Measurements from ENCODE around the gene SCAP.
"Not testable (repeated sequence)": the region's sequence is repeated elsewhere in the genome, so short reads cannot be mapped to it uniquely, and the experiment has no call there.

Gene SCAP

GRCh38 chr3:47370887-47371697, 104.6 kb downstream of the SCAP start:
- no peak for DNase-seq (ENCODE audit: extremely low read depth in 1 of 2, low read depth in 1 of 2)

DNA sequence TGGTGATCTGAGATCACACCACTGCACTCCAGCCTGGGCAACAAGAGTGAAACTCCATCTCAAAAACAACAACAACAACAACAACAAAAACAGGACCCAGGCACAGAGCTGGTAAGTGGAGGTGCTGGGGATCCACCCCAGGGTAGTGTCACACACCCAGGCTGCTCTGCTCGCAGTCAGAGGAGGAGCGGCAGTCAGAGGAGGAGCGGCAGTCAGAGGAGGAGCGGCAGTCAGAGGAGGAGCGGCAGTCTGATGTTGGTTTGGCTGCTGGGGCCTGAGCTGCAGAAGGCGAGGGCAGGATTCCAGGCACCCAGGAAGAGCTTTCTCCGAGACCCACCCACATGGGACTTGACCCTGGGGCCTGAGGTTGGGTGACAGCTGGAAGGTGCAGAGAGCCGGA, 105.7 kb downstream of the SCAP start:
- not testable (repeated sequence) for DNase-seq (ENCODE audit: extremely low read depth in 1 of 2, low read depth in 1 of 2)

DNA sequence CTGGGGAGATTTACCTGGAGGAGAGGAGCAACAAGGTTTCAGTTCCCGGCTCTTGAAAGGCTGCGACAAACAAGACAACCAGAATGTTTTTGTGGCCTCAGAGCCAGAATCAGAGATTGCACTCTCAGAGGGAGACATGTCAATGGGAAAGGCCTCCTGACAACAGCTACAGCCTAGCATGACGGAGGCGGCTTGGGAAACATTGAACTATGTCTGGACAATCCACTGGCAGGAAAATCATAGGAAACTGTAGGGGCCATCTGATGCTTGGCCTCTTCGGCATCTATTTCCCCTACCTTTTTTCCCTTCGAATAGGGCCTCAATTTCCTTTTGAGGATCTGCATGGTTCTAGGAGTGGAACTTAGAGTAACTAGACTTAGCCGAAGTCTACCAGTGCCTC, 108.1 kb downstream of the SCAP start:
- DNase-seq (ENCODE audit: extremely low read depth in 1 of 2, low read depth in 1 of 2): no peak

DNA sequence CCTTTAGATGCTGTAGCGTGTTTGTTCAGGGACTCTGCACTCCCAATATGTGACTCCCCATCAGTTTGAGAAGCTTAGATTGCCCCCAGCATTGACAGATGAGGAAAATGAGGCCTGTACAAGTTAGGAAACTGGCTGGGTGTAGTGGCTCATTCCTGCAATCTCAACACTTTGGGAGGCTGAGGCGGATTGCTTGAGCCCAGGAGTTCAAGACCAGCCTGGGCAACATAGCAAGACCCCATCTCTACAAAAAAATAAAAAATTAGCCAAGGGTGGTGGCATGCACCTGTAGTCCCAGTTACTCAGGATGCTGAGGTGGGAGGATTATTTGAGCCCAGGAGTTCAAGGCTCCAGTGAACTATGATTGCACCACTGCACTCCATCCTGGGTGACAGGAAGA, 108.9 kb downstream of the SCAP start:
- DNase-seq (ENCODE audit: extremely low read depth in 1 of 2, low read depth in 1 of 2): no peak

- DNase-seq (ENCODE audit: extremely low read depth in 1 of 2, low read depth in 1 of 2): no peak
Measured at GRCh38 chr3:47365213-47366153, 110.3 kb downstream of the SCAP start.
